PC-3 (cell line): ENCODE results near the gene VEGFB. TPM values are rescaled to one million over a fixed set of nuclear protein-coding genes. Genes with fewer than 3 reads are reported as not detected.

ENCODE experiments used
- ATAC-seq: fragments of 200-7000 bp; cut with Tn5 transposase; 2 replicates; pipeline ENCODE4 v1.9.1; 2020; ENCODE audit warnings: mild to moderate bottlenecking, moderate library complexity
- BruUV-seq: library from RNA; stranded (reverse); fragments of 400-500 nt; replicated peaks from 2 replicates; lab custom pipeline; 2021; lab: Mats Ljungman, UMichigan
- CTCF ChIA-PET: fragments of 300-600 bp; sonication (Branson Sonifier 250); formaldehyde crosslinking; loops from one replicate; lab custom pipeline; 2022; ENCODE audit warnings: antibody characterized with exemption; lab: Charles Lee
- POLR2A ChIA-PET: fragments of 300-600 bp; sonication (Branson Sonifier 250); formaldehyde crosslinking; loops from one replicate; lab custom pipeline; 2022; ENCODE audit warnings: antibody characterized with exemption; ENCODE audit not compliant: unreplicated experiment; lab: Charles Lee
- DNase-seq: peaks from one replicate; pipeline ENCODE4 v3.0.0-alpha.2; 2015
- H2AFZ ChIP-seq: fragments of 300-600 bp; sonication (generic); 2 replicates; pipeline ENCODE4 v1.6.0; 2016; ENCODE audit warnings: antibody characterized with exemption, low read length
- H3F3A ChIP-seq: fragments of 300-600 bp; sonication (generic); one replicate; pipeline ENCODE4 v1.6.0; 2017; ENCODE audit warnings: antibody characterized with exemption, low read length, control low read depth, mild to moderate bottlenecking; ENCODE audit not compliant: unreplicated experiment
- H3K27ac ChIP-seq: fragments of 300-600 bp; sonication (generic); 2 replicates; pipeline ENCODE4 v1.5.1; 2016; ENCODE audit warnings: mild to moderate bottlenecking, low read length
- H3K27me3 ChIP-seq: fragments of 300-600 bp; sonication (generic); 2 replicates; pipeline ENCODE4 v1.6.1; 2016; ENCODE audit warnings: low read length, mixed read lengths
- H3K36me3 ChIP-seq: fragments of 300-600 bp; sonication (generic); 2 replicates; pipeline ENCODE4 v1.6.1; 2016; ENCODE audit warnings: low read depth, mixed run types, low read length, mixed read lengths
- H3K4me1 ChIP-seq: fragments of 300-600 bp; sonication (generic); 2 replicates; pipeline ENCODE4 v1.5.1; 2016; ENCODE audit warnings: low read length; ENCODE audit not compliant: insufficient read depth
- H3K4me2 ChIP-seq: fragments of 300-600 bp; sonication (generic); 2 replicates; pipeline ENCODE4 v1.6.0; 2016; ENCODE audit warnings: low read length
- H3K4me3 ChIP-seq: fragments of 300-600 bp; sonication (generic); 2 replicates; pipeline ENCODE4 v1.5.1; 2016; ENCODE audit warnings: mild to moderate bottlenecking, low read length, mixed read lengths
- H3K79me2 ChIP-seq: fragments of 300-600 bp; sonication (generic); 2 replicates; pipeline ENCODE4 v1.6.1; 2017; ENCODE audit warnings: low read length, mixed read lengths
- H3K9ac ChIP-seq: fragments of 300-600 bp; sonication (generic); 2 replicates; pipeline ENCODE4 v1.6.0; 2016; ENCODE audit warnings: mild to moderate bottlenecking, low read length
- H3K9me2 ChIP-seq: fragments of 300-600 bp; sonication (generic); replicated peaks from 2 replicates; pipeline ENCODE4 v1.6.1; 2016; ENCODE audit warnings: mixed run types, low read length, mixed read lengths
- H3K9me3 ChIP-seq: fragments of 300-600 bp; sonication (generic); 2 replicates; pipeline ENCODE4 v1.6.1; 2016; ENCODE audit warnings: low read length, mixed read lengths
- H4K20me1 ChIP-seq: fragments of 300-600 bp; sonication (generic); 2 replicates; pipeline ENCODE4 v1.6.1; 2016; ENCODE audit warnings: low read length, mixed read lengths
- CTCF ChIP-seq: fragments of 300-600 bp; sonication (generic); conservative IDR thresholded peaks from 2 replicates; pipeline ENCODE4 v1.5.1; 2017; ENCODE audit warnings: antibody characterized with exemption, low read depth, mild to moderate bottlenecking, low read length
- EZH2 ChIP-seq: fragments of 300-600 bp; sonication (generic); IDR thresholded peaks from one replicate; pipeline ENCODE4 v1.6.1; 2017; ENCODE audit warnings: antibody characterized with exemption, mild to moderate bottlenecking, low read length; ENCODE audit not compliant: unreplicated experiment
- EZH2phosphoT487 ChIP-seq: fragments of 300-600 bp; sonication (generic); IDR thresholded peaks from 2 replicates; pipeline ENCODE4 v1.6.1; 2018; ENCODE audit warnings: mild to moderate bottlenecking, antibody characterized with exemption, low read length, borderline replicate concordance
- intact Hi-C: fragments of 100-400 bp; cut with micrococcal nuclease; formaldehyde crosslinking; loops from 2 replicates; pipeline ENCODE4 v1.9.0; 2023
- total RNA-seq: library from RNA; depleted of rRNA; stranded (reverse); fragments of >200 nt; gene quantifications from 2 replicates; pipeline ENCODE4 v1.2.3, GENCODE V29; 2014

Gene VEGFB
- total RNA-seq, 1 experiment from 2014 or later: 39.4 TPM

GRCh38 chr11:64265176-64266160, 31.1 kb downstream of the VEGFB start:
- no peaks in the 10 kb centered on the region for H3K79me2 ChIP-seq
- intact Hi-C loops: no loop called here
- no peaks in the 10 kb centered on the region for H3K9me2 ChIP-seq
- ChIA-PET CTCF (no interaction called here), POLR2A (interaction anchor here (0.6 kb wide), 1 partner anchor 17 kb away, joined by 3 read pairs; no protein-coding TSS in a partner anchor)
- H3K4me2 ChIP-seq: no peak overlapping the region
- peaks cover 31% of the 10 kb centered on the region; the same call in 1 of the 2 replicates for H3K36me3 ChIP-seq
- peaks cover 26% of the 10 kb centered on the region for H3K4me1 ChIP-seq
- H2AFZ ChIP-seq: no peak overlapping the region
- H3K27ac ChIP-seq: no peak overlapping the region
- H3F3A ChIP-seq: no peaks in the 10 kb centered on the region
- DNase-seq (no peak), ATAC-seq (no peak)
- H4K20me1 ChIP-seq: no peaks in the 10 kb centered on the region
- BruUV-seq: no TSS peak
- H3K9ac ChIP-seq: no peak overlapping the region
- TF ChIP-seq EZH2 (no peak), EZH2phosphoT487 (no peak), CTCF (no peak)
- H3K9me3 ChIP-seq: no peaks in the 10 kb centered on the region
- H3K4me3 ChIP-seq: no peak overlapping the region
- no peaks in the 10 kb centered on the region for H3K27me3 ChIP-seq

- DNase-seq: peak; percentile 60
- ATAC-seq: no peak
- Histone ChIP-seq H3F3A (no peaks in the 10 kb centered on the region), H3K4me1 (peaks cover 31% of the 10 kb centered on the region), H3K27ac (no peak overlapping the region), H3K79me2 (peaks cover under 1% of the 10 kb centered on the region; the same call in 1 of the 2 replicates), H3K4me3 (no peak overlapping the region), H3K4me2 (no peak overlapping the region), H3K9me2 (no peaks in the 10 kb centered on the region), H3K36me3 (peaks cover 25% of the 10 kb centered on the region; the same call in 1 of the 2 replicates), H4K20me1 (no peaks in the 10 kb centered on the region), H2AFZ (no peak overlapping the region), H3K27me3 (no peaks in the 10 kb centered on the region), H3K9ac (no peak overlapping the region), H3K9me3 (no peaks in the 10 kb centered on the region)
- TF ChIP-seq EZH2phosphoT487 (no peak), EZH2 (no peak), CTCF (no peak)
- POLR2A ChIA-PET: interaction anchor here (0.6 kb wide), 1 partner anchor 20 kb away, joined by 3 read pairs; no protein-coding TSS in a partner anchor
- intact Hi-C loops: no loop called here
- BruUV-seq: no TSS peak
- CTCF ChIA-PET: no interaction called here
These were observed 32.0 kb downstream of the VEGFB start for GRCh38 chr11:64266339-64266738.
